HCT116 (cell line): ENCODE measurements around the gene TSC2. TPM values are rescaled to one million over a fixed set of nuclear protein-coding genes. Genes with fewer than 3 reads are reported as not detected.

ENCODE experiments used
- ATAC-seq: fragments of 200-7000 bp; cut with Tn5 transposase; 2 replicates; pipeline ENCODE4 v1.9.1; 2020; ENCODE audit warnings: mild to moderate bottlenecking, moderate library complexity
- BruUV-seq: library from RNA; stranded (reverse); fragments of 400-500 nt; replicated peaks from 2 replicates; lab custom pipeline; 2021; lab: Mats Ljungman, UMichigan
- CTCF ChIA-PET: fragments of 300-600 bp; sonication (Branson Sonifier 250); formaldehyde crosslinking; loops from one replicate; lab custom pipeline; 2021; ENCODE audit warnings: antibody characterized with exemption; lab: Charles Lee
- POLR2A ChIA-PET: fragments of 300-600, 350-600 bp; sonication (Branson Sonifier 250); formaldehyde crosslinking; loops from one replicate; lab custom pipeline; 2021; ENCODE audit warnings: antibody characterized with exemption; lab: Charles Lee
- RAD21 ChIA-PET, 2 experiments: fragments of 300-600 bp; sonication (Branson Sonifier 250); formaldehyde crosslinking; loops; one replicate each; lab custom pipeline; 2023; ENCODE audit warnings: low total read pairs in 2 of 2; ENCODE audit not compliant: uncharacterized antibody in 2 of 2, unreplicated experiment in 2 of 2, low non-redundant PET in 1 of 2; lab: Charles Lee
- DNase-seq: peaks from one replicate; pipeline ENCODE4 v3.0.0-alpha.2; 2010; ENCODE audit warnings: low read depth, low spot score
- H2AFZ ChIP-seq: fragments of 200-600 bp; shearing (Covaris generic), sonication (generic); 2 replicates; pipeline ENCODE4 v1.6.1; 2017; ENCODE audit warnings: low read depth, mixed run types, mixed read lengths, antibody characterized with exemption, low read length; ENCODE audit not compliant: poor library complexity, severe bottlenecking
- H3K27ac ChIP-seq: 2 replicates; pipeline ENCODE4 v1.5.1; 2012; ENCODE audit warnings: low read depth, low read length
- H3K27me3 ChIP-seq: fragments of 200-600 bp; sonication (generic); 2 replicates; pipeline ENCODE4 v1.6.1; 2016; ENCODE audit warnings: mixed run types, low read length, mixed read lengths; ENCODE audit not compliant: insufficient read depth
- H3K36me3 ChIP-seq, 2 experiments: fragments of 200-500 bp in 1 of 2; fragments of 200-600 bp in 1 of 2; sonication (Bioruptor generic) in 1 of 2; sonication (generic) in 1 of 2; 2 replicates each; pipeline versions ENCODE4 v1.5.1 to v1.6.1; 2014 to 2016; ENCODE audit warnings: low read length in 2 of 2, inconsistent platforms in 1 of 2, mixed read lengths in 1 of 2, mixed run types in 1 of 2; ENCODE audit not compliant: insufficient read depth in 2 of 2, control insufficient read depth in 1 of 2
- H3K4me1 ChIP-seq, 2 experiments: fragments of 200-600 bp in 1 of 2; sonication (generic) in 1 of 2; 2 replicates each; pipeline versions ENCODE4 v1.5.1 to v1.6.1; 2012 to 2017; ENCODE audit warnings: low read length in 2 of 2, inconsistent platforms in 1 of 2, mild to moderate bottlenecking in 1 of 2, mixed read lengths in 1 of 2, mixed run types in 1 of 2, moderate library complexity in 1 of 2; ENCODE audit not compliant: insufficient read depth in 2 of 2, control insufficient read depth in 1 of 2
- H3K4me2 ChIP-seq: fragments of 200-600 bp; sonication (generic); 2 replicates; pipeline ENCODE4 v1.6.1; 2017; ENCODE audit warnings: mixed run types, low read length, mixed read lengths
- H3K4me3 ChIP-seq, 2 experiments: fragments of 200-600 bp in 1 of 2; sonication (generic) in 1 of 2; replicated peaks in 1 of 2; 2 replicates each; pipeline ENCODE4 v1.5.1; 2011 to 2016; ENCODE audit warnings: low read length in 2 of 2, control low read depth in 1 of 2, low read depth in 1 of 2, mild to moderate bottlenecking in 1 of 2, mixed read lengths in 1 of 2, mixed run types in 1 of 2
- H3K79me2 ChIP-seq: fragments of 200-600 bp; sonication (generic); 2 replicates; pipeline ENCODE4 v1.6.1; 2017; ENCODE audit warnings: mild to moderate bottlenecking, mixed run types, low read length, moderate library complexity, mixed read lengths; ENCODE audit not compliant: insufficient read depth
- H3K9ac ChIP-seq: fragments of 200-600 bp; sonication (generic); 2 replicates; pipeline ENCODE4 v1.6.1; 2016; ENCODE audit warnings: low read length, mixed read lengths
- H3K9me2 ChIP-seq: fragments of 200-600 bp; sonication (generic), shearing (Covaris generic); 2 replicates; pipeline ENCODE4 v1.6.1; 2017; ENCODE audit warnings: mixed run types, mild to moderate bottlenecking, moderate library complexity; ENCODE audit not compliant: insufficient read depth
- H3K9me3 ChIP-seq, 2 experiments: fragments of 200-500 bp in 1 of 2; fragments of 200-600 bp in 1 of 2; sonication (Bioruptor generic) in 1 of 2; sonication (generic) in 1 of 2; 2 replicates each; pipeline ENCODE4 v1.6.1; 2014 to 2017; ENCODE audit warnings: low read length in 2 of 2, mixed read lengths in 2 of 2, inconsistent platforms in 1 of 2, low read depth in 1 of 2, mild to moderate bottlenecking in 1 of 2, mixed run types in 1 of 2, moderate library complexity in 1 of 2; ENCODE audit not compliant: control insufficient read depth in 1 of 2, insufficient read depth in 1 of 2
- H4K20me1 ChIP-seq: fragments of 200-600 bp; sonication (generic), shearing (Covaris generic); 2 replicates; pipeline ENCODE4 v1.6.1; 2017; ENCODE audit warnings: mixed run types, mild to moderate bottlenecking, moderate library complexity; ENCODE audit not compliant: insufficient read depth
- FOSL1 ChIP-seq: IDR thresholded peaks from 2 replicates; pipeline ENCODE4 v1.6.1; 2012; ENCODE audit warnings: low read depth
- JUND ChIP-seq: IDR thresholded peaks from 2 replicates; pipeline ENCODE4 v1.6.1; 2012
- POLR2A ChIP-seq: IDR thresholded peaks from 2 replicates; pipeline ENCODE4 v1.7.0; 2011; ENCODE audit warnings: borderline replicate concordance; ENCODE audit not compliant: insufficient read depth, insufficient read length; ENCODE audit errors: extremely low read depth
- POLR2AphosphoS5 ChIP-seq: IDR thresholded peaks from 2 replicates; pipeline ENCODE4 v1.6.1; 2011; ENCODE audit warnings: mild to moderate bottlenecking, low read depth, low read length, moderate library complexity
- SIN3A ChIP-seq: IDR thresholded peaks from 2 replicates; pipeline ENCODE4 v1.6.1; 2012; ENCODE audit warnings: low read depth
- SRF ChIP-seq: IDR thresholded peaks from 2 replicates; pipeline ENCODE4 v1.6.1; 2012; ENCODE audit warnings: low read depth
- TCF7L2 ChIP-seq: IDR thresholded peaks from 2 replicates; pipeline ENCODE4 v1.7.0; 2011; ENCODE audit warnings: borderline replicate concordance, inconsistent platforms; ENCODE audit not compliant: insufficient read depth, insufficient read length; ENCODE audit errors: extremely low read depth
- ZNF274 ChIP-seq: fragments of 200-500 bp; sonication (Bioruptor generic); IDR thresholded peaks from 2 replicates; pipeline ENCODE4 v1.6.1; 2014; ENCODE audit warnings: mild to moderate bottlenecking, low read depth, low read length, inconsistent platforms
- intact Hi-C: fragments of 100-400 bp; cut with micrococcal nuclease; formaldehyde crosslinking; loops from 2 replicates; pipeline ENCODE4 v1.10.0; 2022
- total RNA-seq: library from RNA; stranded (reverse); gene quantifications from one replicate; pipeline ENCODE4 v1.2.1, GENCODE V29; 2021; ENCODE audit not compliant: unreplicated experiment
- TF ChIP-seq, protein P1 (sequence below): IDR thresholded peaks from 2 replicates; pipeline ENCODE4 v1.6.1; 2012; ENCODE audit warnings: low read depth
- TF ChIP-seq, protein P2 (sequence below): IDR thresholded peaks from 2 replicates; pipeline ENCODE4 v1.6.1; 2012

The TSC2 gene
- total RNA-seq, 1 experiment from 2014 or later, result 74.1 TPM

DNA sequence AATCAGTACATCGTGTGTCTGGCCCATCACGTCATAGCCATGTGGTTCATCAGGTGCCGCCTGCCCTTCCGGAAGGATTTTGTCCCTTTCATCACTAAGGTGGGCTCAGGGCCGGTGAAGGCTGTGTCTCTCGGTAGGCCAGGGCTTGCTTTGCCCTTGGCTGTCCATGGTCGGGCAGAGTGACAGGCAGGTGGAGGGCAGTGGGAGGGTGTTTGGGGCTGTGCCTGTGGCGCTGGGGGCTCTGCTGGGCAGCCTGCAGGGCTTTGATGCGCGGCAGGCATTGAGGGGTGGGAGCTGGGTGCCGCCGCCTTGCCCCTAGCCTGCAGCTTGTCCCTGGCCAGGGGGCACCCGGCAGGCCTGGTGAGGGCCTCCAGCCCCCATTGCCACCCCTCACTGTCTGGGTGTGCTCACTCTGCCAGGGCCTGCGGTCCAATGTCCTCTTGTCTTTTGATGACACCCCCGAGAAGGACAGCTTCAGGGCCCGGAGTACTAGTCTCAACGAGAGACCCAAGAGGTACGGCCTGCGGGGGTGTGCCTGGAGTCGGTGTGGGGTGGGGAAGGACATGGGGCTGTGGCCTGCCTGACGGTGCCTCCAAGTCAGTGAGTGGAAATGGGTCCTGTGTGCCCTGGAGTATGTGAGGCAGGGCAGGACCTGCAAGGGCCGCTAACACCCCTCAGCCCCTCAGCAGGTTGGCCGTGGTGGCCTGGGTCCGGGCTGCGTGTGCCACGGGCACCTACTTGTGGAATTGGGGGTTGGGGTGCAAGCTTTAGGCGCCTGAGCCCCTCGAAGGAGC lies 28.5 kb downstream of the TSC2 start:
- ATAC-seq (no peak), DNase-seq (no peak)
- Histone ChIP-seq H2AFZ (no peak overlapping the region), H3K36me3 (peaks cover 0 to 2% of the 10 kb centered on the region in 2 experiments; a peak in 1 of 4 replicates), H3K4me1 (no peaks in the 10 kb centered on the region), H3K9me2 (no peaks in the 10 kb centered on the region), H3K27me3 (no peaks in the 10 kb centered on the region), H3K79me2 (no peaks in the 10 kb centered on the region), H3K4me2 (no peak overlapping the region), H3K9me3 (no peaks in the 10 kb centered on the region), H4K20me1 (no peaks in the 10 kb centered on the region), H3K27ac (no peak overlapping the region)
- RAD21 ChIA-PET, result no interaction called here
- CTCF ChIA-PET, result no interaction called here
- POLR2A ChIA-PET, result no interaction called here
- no TSS peak for BruUV-seq
- intact Hi-C loops, result no loop called here
- TF ChIP-seq ZNF274, result no peak
- TF ChIP-seq SRF, result no peak
- no peak for TF ChIP-seq POLR2A
- no peak for TF ChIP-seq FOSL1
- no peak for TF ChIP-seq SIN3A
- TF ChIP-seq TCF7L2, result no peak
- no peak for TF ChIP-seq JUND
- TF ChIP-seq POLR2AphosphoS5, result no peak
- TF ChIP-seq, protein P1, sequence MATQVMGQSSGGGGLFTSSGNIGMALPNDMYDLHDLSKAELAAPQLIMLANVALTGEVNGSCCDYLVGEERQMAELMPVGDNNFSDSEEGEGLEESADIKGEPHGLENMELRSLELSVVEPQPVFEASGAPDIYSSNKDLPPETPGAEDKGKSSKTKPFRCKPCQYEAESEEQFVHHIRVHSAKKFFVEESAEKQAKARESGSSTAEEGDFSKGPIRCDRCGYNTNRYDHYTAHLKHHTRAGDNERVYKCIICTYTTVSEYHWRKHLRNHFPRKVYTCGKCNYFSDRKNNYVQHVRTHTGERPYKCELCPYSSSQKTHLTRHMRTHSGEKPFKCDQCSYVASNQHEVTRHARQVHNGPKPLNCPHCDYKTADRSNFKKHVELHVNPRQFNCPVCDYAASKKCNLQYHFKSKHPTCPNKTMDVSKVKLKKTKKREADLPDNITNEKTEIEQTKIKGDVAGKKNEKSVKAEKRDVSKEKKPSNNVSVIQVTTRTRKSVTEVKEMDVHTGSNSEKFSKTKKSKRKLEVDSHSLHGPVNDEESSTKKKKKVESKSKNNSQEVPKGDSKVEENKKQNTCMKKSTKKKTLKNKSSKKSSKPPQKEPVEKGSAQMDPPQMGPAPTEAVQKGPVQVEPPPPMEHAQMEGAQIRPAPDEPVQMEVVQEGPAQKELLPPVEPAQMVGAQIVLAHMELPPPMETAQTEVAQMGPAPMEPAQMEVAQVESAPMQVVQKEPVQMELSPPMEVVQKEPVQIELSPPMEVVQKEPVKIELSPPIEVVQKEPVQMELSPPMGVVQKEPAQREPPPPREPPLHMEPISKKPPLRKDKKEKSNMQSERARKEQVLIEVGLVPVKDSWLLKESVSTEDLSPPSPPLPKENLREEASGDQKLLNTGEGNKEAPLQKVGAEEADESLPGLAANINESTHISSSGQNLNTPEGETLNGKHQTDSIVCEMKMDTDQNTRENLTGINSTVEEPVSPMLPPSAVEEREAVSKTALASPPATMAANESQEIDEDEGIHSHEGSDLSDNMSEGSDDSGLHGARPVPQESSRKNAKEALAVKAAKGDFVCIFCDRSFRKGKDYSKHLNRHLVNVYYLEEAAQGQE, result no peak
- TF ChIP-seq, protein P2, sequence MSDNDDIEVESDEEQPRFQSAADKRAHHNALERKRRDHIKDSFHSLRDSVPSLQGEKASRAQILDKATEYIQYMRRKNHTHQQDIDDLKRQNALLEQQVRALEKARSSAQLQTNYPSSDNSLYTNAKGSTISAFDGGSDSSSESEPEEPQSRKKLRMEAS, result no peak
- TF ChIP-seq, all 23 proteins: peak for 0
- Histone ChIP-seq H3K9ac (no peak overlapping the region), H3K4me3 (no peak overlapping the region)
